Vagina (tissue), 2 donors: ENCODE results near the gene OSBPL6.
"Not testable (repeated sequence)": the region's sequence is repeated elsewhere in the genome, so short reads cannot be mapped to it uniquely, and the experiment has no call there.

Source experiments
- CTCF ChIP-seq, 3 experiments: fragments of 450-650 bp in 2 of 3; fragments of 200-600 bp in 1 of 3; sonication (generic) in 1 of 3; IDR thresholded peaks; one replicate each; pipeline ENCODE4 v1.5.1; 2017 to 2019; ENCODE audit warnings: antibody characterized with exemption in 3 of 3, mild to moderate bottlenecking in 2 of 3, moderate library complexity in 2 of 3
- POLR2A ChIP-seq, 2 donors: fragments of 450-650 bp; IDR thresholded peaks; one replicate each; pipeline ENCODE4 v1.6.1; 2017; ENCODE audit warnings: antibody characterized with exemption in 2 of 2, mild to moderate bottlenecking in 2 of 2, moderate library complexity in 2 of 2

DNA sequence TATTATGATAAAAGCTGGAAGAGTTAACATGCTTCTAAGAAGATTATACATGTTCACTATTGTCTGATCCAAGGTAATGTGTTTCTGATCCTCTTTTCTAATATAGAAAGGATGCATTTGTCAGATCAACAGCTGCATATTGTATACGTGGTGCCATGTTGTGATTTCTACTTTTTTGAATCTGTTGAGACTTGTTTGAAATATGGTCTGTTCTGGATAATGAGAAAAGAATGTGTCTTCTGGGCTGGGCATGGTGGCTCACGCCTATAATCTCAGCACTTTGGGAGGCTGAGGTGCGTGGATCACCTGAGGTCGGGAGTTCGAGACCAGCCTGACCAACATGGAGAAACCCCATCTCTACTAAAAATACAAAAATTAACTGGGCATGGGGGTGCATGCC is 229.4 kb downstream of the OSBPL6 start:
- not testable (repeated sequence) for TF ChIP-seq CTCF, POLR2A (IDR thresholded peaks at IDR 0.05)
